OCI-LY1 (cell line): Measurements from ENCODE around the gene GFER.

Source experiments
- CTCF ChIP-seq: fragments of 200-600 bp; sonication (generic), shearing (Covaris generic); IDR thresholded peaks from 2 replicates; pipeline ENCODE4 v1.5.1; 2017; ENCODE audit warnings: mild to moderate bottlenecking, antibody characterized with exemption, low read length, moderate library complexity, mixed read lengths
- EZH2 ChIP-seq: fragments of 200-600 bp; sonication (generic), shearing (Covaris generic); IDR thresholded peaks from 2 replicates; pipeline ENCODE4 v1.8.0; 2017; ENCODE audit warnings: borderline replicate concordance, mixed run types, mild to moderate bottlenecking, antibody characterized with exemption, low read length, moderate library complexity, mixed read lengths

GRCh38 chr16:1976951-1977874 is 6.8 kb upstream of the GFER start:
- TF ChIP-seq EZH2 (no peak), CTCF (no peak)
